IMR-90 (cell line): ENCODE measurements around the gene YIPF7. TPM values are rescaled to one million over a fixed set of nuclear protein-coding genes. Genes with fewer than 3 reads are reported as not detected.

Experiments
- ATAC-seq: fragments of 200-7000 bp; cut with Tn5 transposase; 2 replicates; pipeline ENCODE4 v1.9.1; 2020; ENCODE audit warnings: low read depth, mild to moderate bottlenecking, moderate library complexity
- BruUV-seq: library from RNA; stranded (reverse); fragments of 400-500 nt; replicated peaks from 2 replicates; lab custom pipeline; 2021; lab: Mats Ljungman, UMichigan
- CTCF ChIA-PET: fragments of 300-600 bp; formaldehyde crosslinking; extraction: SDS; loops from one replicate; lab custom pipeline; 2021; ENCODE audit warnings: antibody characterized with exemption; lab: Yijun Ruan, JAX
- POLR2A ChIA-PET: fragments of 300-600 bp; sonication (Branson Sonifier 250); formaldehyde crosslinking; loops from one replicate; lab custom pipeline; 2022; ENCODE audit warnings: antibody characterized with exemption; ENCODE audit not compliant: unreplicated experiment; lab: Charles Lee
- DNase-seq: peaks from one replicate; pipeline ENCODE4 v3.0.0; 2013
- H2AFZ ChIP-seq: replicated peaks from 2 replicates; pipeline ENCODE3; 2013; ENCODE audit warnings: low read length, mild to moderate bottlenecking; ENCODE audit not compliant: poor library complexity
- H2AK5ac ChIP-seq: 2 replicates; pipeline ENCODE4 v1.6.1; 2013; ENCODE audit warnings: low read depth, low read length, inconsistent platforms
- H2AK9ac ChIP-seq: replicated peaks from 2 replicates; pipeline ENCODE3; 2013; ENCODE audit warnings: mild to moderate bottlenecking, low read depth, low read length, moderate library complexity; ENCODE audit not compliant: poor library complexity
- H2BK120ac ChIP-seq: 2 replicates; pipeline ENCODE4 v1.6.1; 2013; ENCODE audit warnings: low read depth, low read length, inconsistent platforms
- H2BK15ac ChIP-seq: 3 replicates; pipeline ENCODE4 v1.6.1; 2013; ENCODE audit warnings: low read depth, low read length, inconsistent platforms
- H2BK20ac ChIP-seq: 2 replicates; pipeline ENCODE4 v1.6.1; 2013; ENCODE audit warnings: low read depth, mild to moderate bottlenecking, inconsistent platforms, low read length, moderate library complexity
- H2BK5ac ChIP-seq: 2 replicates; pipeline ENCODE4 v1.6.1; 2013; ENCODE audit warnings: mild to moderate bottlenecking, low read depth, low read length, inconsistent platforms; ENCODE audit not compliant: poor library complexity, severe bottlenecking
- H3K14ac ChIP-seq: replicated peaks from 2 replicates; pipeline ENCODE4 v1.6.1; 2013; ENCODE audit warnings: low read depth, low read length, inconsistent platforms
- H3K18ac ChIP-seq: 2 replicates; pipeline ENCODE4 v1.6.1; 2013; ENCODE audit warnings: low read depth, low read length, control low read depth
- H3K23ac ChIP-seq: 2 replicates; pipeline ENCODE4 v1.6.1; 2013; ENCODE audit warnings: low read depth, low read length, inconsistent platforms
- H3K27ac ChIP-seq: 2 replicates; pipeline ENCODE4 v1.5.1; 2013; ENCODE audit warnings: mild to moderate bottlenecking, control low read depth, low read length; ENCODE audit not compliant: insufficient read depth
- H3K27me3 ChIP-seq: 2 replicates; pipeline ENCODE4 v1.6.1; 2013; ENCODE audit warnings: low read length; ENCODE audit not compliant: control insufficient read depth, insufficient read depth
- H3K36me3 ChIP-seq: 2 replicates; pipeline ENCODE4 v1.6.1; 2013; ENCODE audit warnings: low read length, mixed read lengths; ENCODE audit not compliant: control insufficient read depth, insufficient read depth
- H3K4ac ChIP-seq: 2 replicates; pipeline ENCODE4 v1.6.1; 2013; ENCODE audit warnings: low read depth, low read length, inconsistent platforms
- H3K4me1 ChIP-seq: 2 replicates; pipeline ENCODE4 v1.6.1; 2013; ENCODE audit warnings: low read length, mixed read lengths; ENCODE audit not compliant: control insufficient read depth, insufficient read depth
- H3K4me2 ChIP-seq: 2 replicates; pipeline ENCODE4 v1.6.1; 2013; ENCODE audit warnings: low read depth, mild to moderate bottlenecking, control low read depth, low read length, moderate library complexity
- H3K4me3 ChIP-seq: 2 replicates; pipeline ENCODE4 v1.5.1; 2013; ENCODE audit warnings: low read depth, mild to moderate bottlenecking, control low read depth, low read length, moderate library complexity; ENCODE audit not compliant: insufficient read depth
- H3K56ac ChIP-seq: 2 replicates; pipeline ENCODE4 v1.6.1; 2013; ENCODE audit warnings: low read length, inconsistent platforms; ENCODE audit not compliant: insufficient read depth; ENCODE audit errors: extremely low read depth
- H3K79me1 ChIP-seq, 2 experiments: 2 replicates each; pipeline ENCODE4 v1.6.1; 2013; ENCODE audit warnings: low read length in 2 of 2, inconsistent platforms in 1 of 2, low read depth in 1 of 2
- H3K9ac ChIP-seq: 2 replicates; pipeline ENCODE4 v1.6.1; 2013; ENCODE audit warnings: low read depth, low read length, control low read depth
- H3K9me1 ChIP-seq: 2 replicates; pipeline ENCODE4 v1.6.1; 2013; ENCODE audit warnings: low read length, inconsistent platforms; ENCODE audit not compliant: insufficient read depth
- H3K9me3 ChIP-seq: 2 replicates; pipeline ENCODE4 v1.6.1; 2013; ENCODE audit warnings: low read length; ENCODE audit not compliant: control insufficient read depth, insufficient read depth
- H4K20me1 ChIP-seq: 2 replicates; pipeline ENCODE4 v1.6.1; 2013; ENCODE audit warnings: low read length, inconsistent platforms; ENCODE audit not compliant: insufficient read depth
- H4K5ac ChIP-seq: 2 replicates; pipeline ENCODE4 v1.6.1; 2013; ENCODE audit warnings: mild to moderate bottlenecking, low read depth, low read length, control low read depth
- H4K8ac ChIP-seq, 2 experiments: 2 replicates each; pipeline ENCODE4 v1.6.1; 2013; ENCODE audit warnings: low read depth in 2 of 2, low read length in 2 of 2, control low read depth in 1 of 2, inconsistent platforms in 1 of 2
- H4K91ac ChIP-seq: 2 replicates; pipeline ENCODE4 v1.6.1; 2013; ENCODE audit warnings: low read depth, low read length, inconsistent platforms; ENCODE audit not compliant: insufficient read depth
- CEBPB ChIP-seq: IDR thresholded peaks from 2 replicates; pipeline ENCODE4 v1.6.1; 2012; ENCODE audit warnings: low read depth, low read length, improper control_type of control experiment
- WGBS, 2 experiments: methylation state at CpG; one replicate each; pipeline versions ENCODE4 v1.1.5 to v1.1.7; 2013; ENCODE audit warnings: missing lambda C conversion rate in 2 of 2; ENCODE audit not compliant: insufficient read length in 1 of 2; ENCODE audit errors: extremely low coverage in 2 of 2; 5-methylcytosine and 5-hydroxymethylcytosine counted together
- dilution Hi-C: fragments of 300-500 bp; cut with HindIII; formaldehyde crosslinking; loops from one replicate; pipeline ENCODE4 v1.14.3; 2018; ENCODE audit warnings: low sequenced_read_pairs; ENCODE audit not compliant: unreplicated experiment
- in situ Hi-C: fragments of 300-500 bp; cut with MboI; formaldehyde crosslinking; loops from 3 replicates; pipeline ENCODE4 v1.14.3; 2019; ENCODE audit warnings: low sequenced_read_pairs, inconsistent platforms, mixed read lengths
- intact Hi-C: fragments of 100-400 bp; cut with micrococcal nuclease; formaldehyde crosslinking; loops from 2 replicates; pipeline ENCODE4 v1.10.0; 2022
- polyA plus RNA-seq, 3 experiments: library from polyadenylated mRNA; depleted of rRNA; stranded (reverse); fragments of >200 nt; gene quantifications; 2 replicates each; pipeline ENCODE4 v1.2.3, GENCODE V29; 2012; ENCODE audit warnings: low replicate concordance in 1 of 3
- total RNA-seq: library from RNA; depleted of rRNA; stranded (reverse); fragments of >200 nt; gene quantifications from 2 replicates; pipeline ENCODE4 v1.2.3, GENCODE V29; 2012
- TF ChIP-seq, protein P1 (sequence below): fragments of 150-350 bp; IDR thresholded peaks from 2 replicates; pipeline ENCODE4 v1.6.1; 2017; ENCODE audit warnings: mild to moderate bottlenecking, antibody characterized with exemption, low read length, low read depth

YIPF7 gene
- total and polyA plus RNA-seq, 2 of the 4 experiments (the other 2 are of a cell fraction): not detected

DNA sequence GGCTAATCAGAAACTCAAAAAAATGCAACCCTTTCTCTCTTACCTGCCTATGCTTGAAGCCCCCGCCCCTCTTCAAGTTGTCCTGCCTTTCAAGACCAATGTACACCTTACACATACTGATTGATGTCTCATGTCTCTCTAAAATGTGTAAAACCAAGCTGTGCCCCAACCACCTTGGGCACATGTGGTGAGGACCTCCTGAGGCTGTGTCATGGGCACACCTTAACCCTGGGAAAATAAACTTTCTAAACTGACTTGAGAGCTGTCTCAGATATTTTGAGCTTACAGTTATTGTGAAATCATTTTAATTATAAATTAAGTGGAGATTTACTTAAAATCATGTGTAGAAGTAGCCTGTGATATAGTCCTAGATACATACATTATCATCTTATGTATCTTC, 49.0 kb upstream of the YIPF7 start:
- ChIA-PET CTCF (no interaction called here), POLR2A (no interaction called here)
- H3K4me1 ChIP-seq: no peaks in the 10 kb centered on the region
- peaks cover 0 to 4% of the 10 kb centered on the region in 2 experiments; a peak in 1 of 4 replicates for H3K79me1 ChIP-seq
- TF ChIP-seq, protein P1, sequence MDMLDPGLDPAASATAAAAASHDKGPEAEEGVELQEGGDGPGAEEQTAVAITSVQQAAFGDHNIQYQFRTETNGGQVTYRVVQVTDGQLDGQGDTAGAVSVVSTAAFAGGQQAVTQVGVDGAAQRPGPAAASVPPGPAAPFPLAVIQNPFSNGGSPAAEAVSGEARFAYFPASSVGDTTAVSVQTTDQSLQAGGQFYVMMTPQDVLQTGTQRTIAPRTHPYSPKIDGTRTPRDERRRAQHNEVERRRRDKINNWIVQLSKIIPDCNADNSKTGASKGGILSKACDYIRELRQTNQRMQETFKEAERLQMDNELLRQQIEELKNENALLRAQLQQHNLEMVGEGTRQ: no peak
- TF ChIP-seq CEBPB: 0 out of 2 replicates have a peak, but pooled peaks have one; percentile 15
- H3K9me3 ChIP-seq: no peaks in the 10 kb centered on the region
- in situ Hi-C loops (no loop called here), dilution Hi-C loops (no loop called here), intact Hi-C loops (no loop called here)
- DNase-seq (no peak), ATAC-seq (no peak)
- no peak overlapping the region for H3K4ac ChIP-seq
- no peak overlapping the region for H2AK5ac ChIP-seq
- H3K23ac ChIP-seq: no peak overlapping the region
- H4K20me1 ChIP-seq: no peaks in the 10 kb centered on the region
- no peaks in the 10 kb centered on the region for H3K9me1 ChIP-seq
- H2AFZ ChIP-seq: no peak overlapping the region
- no CpG with 5 or more reads among the region's 1 CpG for WGBS, 2 experiments
- BruUV-seq: no TSS peak
- H3K18ac ChIP-seq: no peak overlapping the region
- no peak overlapping the region for H2BK15ac ChIP-seq
- no peak overlapping the region for H3K4me3 ChIP-seq
- no peak overlapping the region for H2AK9ac ChIP-seq
- H2BK5ac ChIP-seq: no peak overlapping the region
- no peak overlapping the region for H3K14ac ChIP-seq
- no peak overlapping the region for H3K9ac ChIP-seq
- H4K91ac ChIP-seq: no peak overlapping the region
- H3K36me3 ChIP-seq: peaks cover 28% of the 10 kb centered on the region
- H3K27ac ChIP-seq: no peak overlapping the region
- H3K27me3 ChIP-seq: no peaks in the 10 kb centered on the region
- H3K4me2 ChIP-seq: no peak overlapping the region
- no peak overlapping the region for H4K8ac ChIP-seq
- no peak overlapping the region for H4K5ac ChIP-seq
- no peak overlapping the region for H3K56ac ChIP-seq
- H2BK120ac ChIP-seq: no peak overlapping the region
- H2BK20ac ChIP-seq: no peak overlapping the region
